GM12878 (cell line): ENCODE results near the gene ATP6V1G2. TPM values are rescaled to one million over a fixed set of nuclear protein-coding genes. Genes with fewer than 3 reads are reported as not detected.

ENCODE experiments used
- EED ChIP-seq: sonication (generic); IDR thresholded peaks from 2 replicates; pipeline ENCODE4 v1.6.1; 2016; ENCODE audit warnings: antibody characterized with exemption, low read depth
- ETV6 ChIP-seq, 2 experiments: fragments of 450-650 bp in 1 of 2; IDR thresholded peaks in 1 of 2; conservative IDR thresholded peaks in 1 of 2; 2 replicates each; pipeline ENCODE4 v1.6.1; 2014; ENCODE audit warnings: antibody characterized with exemption in 1 of 2, borderline replicate concordance in 1 of 2, low read depth in 1 of 2, mild to moderate bottlenecking in 1 of 2, moderate library complexity in 1 of 2
- EZH2 ChIP-seq: IDR thresholded peaks from 2 replicates; pipeline ENCODE4 v1.6.1; 2012; ENCODE audit warnings: low read depth, mild to moderate bottlenecking, control low read depth, inconsistent platforms, low read length, borderline replicate concordance; ENCODE audit not compliant: control insufficient read depth
- KAT2A ChIP-seq: conservative IDR thresholded peaks from 2 replicates; pipeline ENCODE4 v1.6.1; 2011; ENCODE audit warnings: low read depth, low read length; ENCODE audit not compliant: control insufficient read depth
- MTA2 ChIP-seq: fragments of 450-650 bp; IDR thresholded peaks from 2 replicates; pipeline ENCODE4 v1.6.1; 2016; ENCODE audit warnings: low read depth, mild to moderate bottlenecking, moderate library complexity
- MXI1 ChIP-seq: fragments of 150-350 bp; IDR thresholded peaks from 2 replicates; pipeline ENCODE4 v1.6.1; 2011; ENCODE audit warnings: low read depth, mild to moderate bottlenecking, inconsistent platforms, low read length, improper control_type of control experiment
- NFYB ChIP-seq: IDR thresholded peaks from 2 replicates; pipeline ENCODE4 v1.6.1; 2011; ENCODE audit warnings: low read depth, mild to moderate bottlenecking, low read length, improper control_type of control experiment, moderate library complexity; ENCODE audit not compliant: insufficient read depth
- PAX8 ChIP-seq: fragments of 450-650 bp; IDR thresholded peaks from 2 replicates; pipeline ENCODE4 v1.6.1; 2017; ENCODE audit warnings: mild to moderate bottlenecking, moderate library complexity
- PKNOX1 ChIP-seq: fragments of 450-650 bp; IDR thresholded peaks from 2 replicates; pipeline ENCODE4 v1.6.1; 2016; ENCODE audit warnings: mild to moderate bottlenecking
- POLR2A ChIP-seq: IDR thresholded peaks from 2 replicates; pipeline ENCODE4 v1.6.1; 2011; ENCODE audit warnings: low read depth, mild to moderate bottlenecking, low read length
- POLR2AphosphoS5 ChIP-seq: IDR thresholded peaks from 2 replicates; pipeline ENCODE4 v1.6.1; 2011; ENCODE audit warnings: mild to moderate bottlenecking, low read length, inconsistent platforms
- RBBP5 ChIP-seq: fragments of 200-600 bp; sonication (generic); conservative IDR thresholded peaks from 2 replicates; pipeline ENCODE4 v1.6.1; 2016
- SREBF2 ChIP-seq: IDR thresholded peaks from 2 replicates; pipeline ENCODE4 v1.6.1; 2012; ENCODE audit warnings: mild to moderate bottlenecking, low read length
- TAF1 ChIP-seq: IDR thresholded peaks from 2 replicates; pipeline ENCODE4 v1.6.1; 2011; ENCODE audit warnings: mild to moderate bottlenecking, low read depth, low read length, borderline replicate concordance
- TCF3 ChIP-seq: IDR thresholded peaks from 2 replicates; pipeline ENCODE4 v1.6.1; 2012; ENCODE audit warnings: low read depth, mild to moderate bottlenecking, low read length, borderline replicate concordance; ENCODE audit not compliant: insufficient read depth
- ZNF207 ChIP-seq: fragments of 450-650 bp; IDR thresholded peaks from 2 replicates; pipeline ENCODE4 v1.6.1; 2014; ENCODE audit warnings: antibody characterized with exemption, mild to moderate bottlenecking, borderline replicate concordance
- ZNF384 ChIP-seq: IDR thresholded peaks from 2 replicates; pipeline ENCODE4 v1.6.1; 2012; ENCODE audit warnings: low read depth, mild to moderate bottlenecking, low read length, improper control_type of control experiment, borderline replicate concordance
- ZNF622 ChIP-seq: fragments of 450-650 bp; IDR thresholded peaks from 2 replicates; pipeline ENCODE4 v1.6.1; 2017; ENCODE audit warnings: mild to moderate bottlenecking, inconsistent platforms
- polyA plus RNA-seq, 11 experiments: library from polyadenylated mRNA; depleted of rRNA in 4 of 11; unstranded in 6 of 11; stranded (reverse) in 5 of 11; fragments of >200 nt; fragmentation: Nextera tagmentation in 4 of 11; fragmentation: Illumina TruSeq in 1 of 11; extraction: Ambion mirVana in 4 of 11; extraction: Trizol in 1 of 11; gene quantifications; 1 replicate in 1 of 11; 2 replicates in 10 of 11; pipeline versions ENCODE4 v1.2.1 to v1.2.3, GENCODE V29; 2011 to 2016; ENCODE audit warnings: inconsistent platforms in 2 of 11, missing spikeins in 2 of 11, low read depth in 1 of 11
- total RNA-seq, 4 experiments: library from RNA; depleted of rRNA in 3 of 4; stranded (reverse); fragments of >200 nt in 3 of 4; fragmentation: Illumina TruSeq in 1 of 4; extraction: Trizol in 1 of 4; gene quantifications; 2 replicates each; pipeline versions ENCODE4 v1.2.1 to v1.2.3, GENCODE V29; 2013 to 2021
- TF ChIP-seq, protein P1 (sequence below): fragments of 450-650 bp; IDR thresholded peaks from 2 replicates; pipeline ENCODE4 v1.6.1; 2017; ENCODE audit warnings: mild to moderate bottlenecking, moderate library complexity
- TF ChIP-seq, protein P2 (sequence below): fragments of 450-650 bp; formaldehyde crosslinking; IDR thresholded peaks from 2 replicates; pipeline ENCODE4 v1.4.0; 2020; ENCODE audit warnings: mild to moderate bottlenecking, moderate library complexity

The ATP6V1G2 gene
- total and polyA plus RNA-seq, 10 of the 15 experiments (the other 5 are each of a cell fraction or from before 2014, with no cell fraction given) = 0.45 to 8.9 (median 2.8) TPM

GRCh38 chr6:31546339-31546957 is at the start of gene ATP6V1G2 (continued):
- TF ChIP-seq, protein P1, sequence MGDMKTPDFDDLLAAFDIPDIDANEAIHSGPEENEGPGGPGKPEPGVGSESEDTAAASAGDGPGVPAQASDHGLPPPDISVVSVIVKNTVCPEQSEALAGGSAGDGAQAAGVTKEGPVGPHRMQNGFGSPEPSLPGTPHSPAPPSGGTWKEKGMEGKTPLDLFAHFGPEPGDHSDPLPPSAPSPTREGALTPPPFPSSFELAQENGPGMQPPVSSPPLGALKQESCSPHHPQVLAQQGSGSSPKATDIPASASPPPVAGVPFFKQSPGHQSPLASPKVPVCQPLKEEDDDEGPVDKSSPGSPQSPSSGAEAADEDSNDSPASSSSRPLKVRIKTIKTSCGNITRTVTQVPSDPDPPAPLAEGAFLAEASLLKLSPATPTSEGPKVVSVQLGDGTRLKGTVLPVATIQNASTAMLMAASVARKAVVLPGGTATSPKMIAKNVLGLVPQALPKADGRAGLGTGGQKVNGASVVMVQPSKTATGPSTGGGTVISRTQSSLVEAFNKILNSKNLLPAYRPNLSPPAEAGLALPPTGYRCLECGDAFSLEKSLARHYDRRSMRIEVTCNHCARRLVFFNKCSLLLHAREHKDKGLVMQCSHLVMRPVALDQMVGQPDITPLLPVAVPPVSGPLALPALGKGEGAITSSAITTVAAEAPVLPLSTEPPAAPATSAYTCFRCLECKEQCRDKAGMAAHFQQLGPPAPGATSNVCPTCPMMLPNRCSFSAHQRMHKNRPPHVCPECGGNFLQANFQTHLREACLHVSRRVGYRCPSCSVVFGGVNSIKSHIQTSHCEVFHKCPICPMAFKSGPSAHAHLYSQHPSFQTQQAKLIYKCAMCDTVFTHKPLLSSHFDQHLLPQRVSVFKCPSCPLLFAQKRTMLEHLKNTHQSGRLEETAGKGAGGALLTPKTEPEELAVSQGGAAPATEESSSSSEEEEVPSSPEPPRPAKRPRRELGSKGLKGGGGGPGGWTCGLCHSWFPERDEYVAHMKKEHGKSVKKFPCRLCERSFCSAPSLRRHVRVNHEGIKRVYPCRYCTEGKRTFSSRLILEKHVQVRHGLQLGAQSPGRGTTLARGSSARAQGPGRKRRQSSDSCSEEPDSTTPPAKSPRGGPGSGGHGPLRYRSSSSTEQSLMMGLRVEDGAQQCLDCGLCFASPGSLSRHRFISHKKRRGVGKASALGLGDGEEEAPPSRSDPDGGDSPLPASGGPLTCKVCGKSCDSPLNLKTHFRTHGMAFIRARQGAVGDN = no peak
- TF ChIP-seq EZH2 (no peak), MXI1 (no peak), KAT2A (no peak), SREBF2 (no peak), POLR2AphosphoS5 (no peak), POLR2A (no peak), RBBP5 (no peak), TAF1 (peak; percentile 50; the same call in 1 of the 2 replicates), ZNF622 (no peak), NFYB (0 out of 2 replicates have a peak, but pooled peaks have one; percentile 25), EED (peak; percentile 81; the same call in 1 of the 2 replicates), PKNOX1 (0 out of 2 replicates have a peak, but pooled peaks have one; percentile 9), TCF3 (no peak), ZNF384 (no peak), ZNF207 (peak; percentile 25; the same call in 1 of the 2 replicates), PAX8 (no peak), ETV6 (conservative IDR thresholded peaks at IDR 0.05 in 1 of 2, IDR thresholded peaks at IDR 0.05 in 1 of 2; ENCODE audit: borderline replicate concordance in 1 of 2, low read depth in 1 of 2) (no peak), MTA2 (no peak)
- TF ChIP-seq, protein P2, sequence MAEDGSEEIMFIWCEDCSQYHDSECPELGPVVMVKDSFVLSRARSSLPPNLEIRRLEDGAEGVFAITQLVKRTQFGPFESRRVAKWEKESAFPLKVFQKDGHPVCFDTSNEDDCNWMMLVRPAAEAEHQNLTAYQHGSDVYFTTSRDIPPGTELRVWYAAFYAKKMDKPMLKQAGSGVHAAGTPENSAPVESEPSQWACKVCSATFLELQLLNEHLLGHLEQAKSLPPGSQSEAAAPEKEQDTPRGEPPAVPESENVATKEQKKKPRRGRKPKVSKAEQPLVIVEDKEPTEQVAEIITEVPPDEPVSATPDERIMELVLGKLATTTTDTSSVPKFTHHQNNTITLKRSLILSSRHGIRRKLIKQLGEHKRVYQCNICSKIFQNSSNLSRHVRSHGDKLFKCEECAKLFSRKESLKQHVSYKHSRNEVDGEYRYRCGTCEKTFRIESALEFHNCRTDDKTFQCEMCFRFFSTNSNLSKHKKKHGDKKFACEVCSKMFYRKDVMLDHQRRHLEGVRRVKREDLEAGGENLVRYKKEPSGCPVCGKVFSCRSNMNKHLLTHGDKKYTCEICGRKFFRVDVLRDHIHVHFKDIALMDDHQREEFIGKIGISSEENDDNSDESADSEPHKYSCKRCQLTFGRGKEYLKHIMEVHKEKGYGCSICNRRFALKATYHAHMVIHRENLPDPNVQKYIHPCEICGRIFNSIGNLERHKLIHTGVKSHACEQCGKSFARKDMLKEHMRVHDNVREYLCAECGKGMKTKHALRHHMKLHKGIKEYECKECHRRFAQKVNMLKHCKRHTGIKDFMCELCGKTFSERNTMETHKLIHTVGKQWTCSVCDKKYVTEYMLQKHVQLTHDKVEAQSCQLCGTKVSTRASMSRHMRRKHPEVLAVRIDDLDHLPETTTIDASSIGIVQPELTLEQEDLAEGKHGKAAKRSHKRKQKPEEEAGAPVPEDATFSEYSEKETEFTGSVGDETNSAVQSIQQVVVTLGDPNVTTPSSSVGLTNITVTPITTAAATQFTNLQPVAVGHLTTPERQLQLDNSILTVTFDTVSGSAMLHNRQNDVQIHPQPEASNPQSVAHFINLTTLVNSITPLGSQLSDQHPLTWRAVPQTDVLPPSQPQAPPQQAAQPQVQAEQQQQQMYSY (CRISPR knock-in tag) = no peak
